ENCODE results near the gene FNBP1. TPM values are rescaled to one million over a fixed set of nuclear protein-coding genes. Genes with fewer than 3 reads are reported as not detected.

FNBP1 gene
- total and polyA plus RNA-seq, 2 of the 8 experiments (the other 6 are each of a cell fraction or from before 2014, with no cell fraction given), result 7.2 to 40.9 TPM

DNA sequence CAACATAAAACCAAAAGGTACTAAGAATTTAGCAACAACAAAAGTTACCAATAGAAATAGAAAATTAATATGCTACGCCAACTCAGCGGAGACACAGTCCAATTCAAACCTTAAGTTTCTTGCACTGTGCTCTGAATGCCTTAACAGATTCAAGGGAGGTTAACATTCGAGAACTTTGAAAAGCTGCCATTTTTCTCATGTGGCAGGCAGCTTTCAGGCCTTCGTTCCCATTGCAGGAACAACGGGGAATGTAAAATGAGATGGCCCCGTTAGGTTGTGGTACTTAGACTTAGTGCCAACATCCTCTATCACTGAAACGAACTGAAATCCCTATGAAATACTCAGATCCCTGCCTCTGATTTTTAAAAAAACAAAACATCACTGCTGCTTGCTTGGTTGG, 22.4 kb downstream of the FNBP1 start (continued):
- TF ChIP-seq, protein P1, sequence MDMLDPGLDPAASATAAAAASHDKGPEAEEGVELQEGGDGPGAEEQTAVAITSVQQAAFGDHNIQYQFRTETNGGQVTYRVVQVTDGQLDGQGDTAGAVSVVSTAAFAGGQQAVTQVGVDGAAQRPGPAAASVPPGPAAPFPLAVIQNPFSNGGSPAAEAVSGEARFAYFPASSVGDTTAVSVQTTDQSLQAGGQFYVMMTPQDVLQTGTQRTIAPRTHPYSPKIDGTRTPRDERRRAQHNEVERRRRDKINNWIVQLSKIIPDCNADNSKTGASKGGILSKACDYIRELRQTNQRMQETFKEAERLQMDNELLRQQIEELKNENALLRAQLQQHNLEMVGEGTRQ (IDR thresholded peaks at IDR 0.05; ENCODE audit: low read length), result no peak
- TF ChIP-seq SP1 (IDR thresholded peaks at IDR 0.05; ENCODE audit: low read depth, low read length) (no peak), CTBP2 (IDR thresholded peaks at IDR 0.05; ENCODE audit: borderline replicate concordance, insufficient read depth, insufficient read length, low read length) (no peak), SUZ12 (IDR thresholded peaks at IDR 0.05; ENCODE audit: low read length) (no peak), CHD2 (IDR thresholded peaks at IDR 0.05; ENCODE audit: low read length) (no peak), CBX5 (IDR thresholded peaks at IDR 0.05; ENCODE audit: low read depth, low read length) (no peak), CEBPB (IDR thresholded peaks at IDR 0.05; ENCODE audit: low read depth, low read length) (no peak), YY1 (IDR thresholded peaks at IDR 0.05; ENCODE audit: low read depth, low read length) (no peak)
- TF ChIP-seq, protein P2, sequence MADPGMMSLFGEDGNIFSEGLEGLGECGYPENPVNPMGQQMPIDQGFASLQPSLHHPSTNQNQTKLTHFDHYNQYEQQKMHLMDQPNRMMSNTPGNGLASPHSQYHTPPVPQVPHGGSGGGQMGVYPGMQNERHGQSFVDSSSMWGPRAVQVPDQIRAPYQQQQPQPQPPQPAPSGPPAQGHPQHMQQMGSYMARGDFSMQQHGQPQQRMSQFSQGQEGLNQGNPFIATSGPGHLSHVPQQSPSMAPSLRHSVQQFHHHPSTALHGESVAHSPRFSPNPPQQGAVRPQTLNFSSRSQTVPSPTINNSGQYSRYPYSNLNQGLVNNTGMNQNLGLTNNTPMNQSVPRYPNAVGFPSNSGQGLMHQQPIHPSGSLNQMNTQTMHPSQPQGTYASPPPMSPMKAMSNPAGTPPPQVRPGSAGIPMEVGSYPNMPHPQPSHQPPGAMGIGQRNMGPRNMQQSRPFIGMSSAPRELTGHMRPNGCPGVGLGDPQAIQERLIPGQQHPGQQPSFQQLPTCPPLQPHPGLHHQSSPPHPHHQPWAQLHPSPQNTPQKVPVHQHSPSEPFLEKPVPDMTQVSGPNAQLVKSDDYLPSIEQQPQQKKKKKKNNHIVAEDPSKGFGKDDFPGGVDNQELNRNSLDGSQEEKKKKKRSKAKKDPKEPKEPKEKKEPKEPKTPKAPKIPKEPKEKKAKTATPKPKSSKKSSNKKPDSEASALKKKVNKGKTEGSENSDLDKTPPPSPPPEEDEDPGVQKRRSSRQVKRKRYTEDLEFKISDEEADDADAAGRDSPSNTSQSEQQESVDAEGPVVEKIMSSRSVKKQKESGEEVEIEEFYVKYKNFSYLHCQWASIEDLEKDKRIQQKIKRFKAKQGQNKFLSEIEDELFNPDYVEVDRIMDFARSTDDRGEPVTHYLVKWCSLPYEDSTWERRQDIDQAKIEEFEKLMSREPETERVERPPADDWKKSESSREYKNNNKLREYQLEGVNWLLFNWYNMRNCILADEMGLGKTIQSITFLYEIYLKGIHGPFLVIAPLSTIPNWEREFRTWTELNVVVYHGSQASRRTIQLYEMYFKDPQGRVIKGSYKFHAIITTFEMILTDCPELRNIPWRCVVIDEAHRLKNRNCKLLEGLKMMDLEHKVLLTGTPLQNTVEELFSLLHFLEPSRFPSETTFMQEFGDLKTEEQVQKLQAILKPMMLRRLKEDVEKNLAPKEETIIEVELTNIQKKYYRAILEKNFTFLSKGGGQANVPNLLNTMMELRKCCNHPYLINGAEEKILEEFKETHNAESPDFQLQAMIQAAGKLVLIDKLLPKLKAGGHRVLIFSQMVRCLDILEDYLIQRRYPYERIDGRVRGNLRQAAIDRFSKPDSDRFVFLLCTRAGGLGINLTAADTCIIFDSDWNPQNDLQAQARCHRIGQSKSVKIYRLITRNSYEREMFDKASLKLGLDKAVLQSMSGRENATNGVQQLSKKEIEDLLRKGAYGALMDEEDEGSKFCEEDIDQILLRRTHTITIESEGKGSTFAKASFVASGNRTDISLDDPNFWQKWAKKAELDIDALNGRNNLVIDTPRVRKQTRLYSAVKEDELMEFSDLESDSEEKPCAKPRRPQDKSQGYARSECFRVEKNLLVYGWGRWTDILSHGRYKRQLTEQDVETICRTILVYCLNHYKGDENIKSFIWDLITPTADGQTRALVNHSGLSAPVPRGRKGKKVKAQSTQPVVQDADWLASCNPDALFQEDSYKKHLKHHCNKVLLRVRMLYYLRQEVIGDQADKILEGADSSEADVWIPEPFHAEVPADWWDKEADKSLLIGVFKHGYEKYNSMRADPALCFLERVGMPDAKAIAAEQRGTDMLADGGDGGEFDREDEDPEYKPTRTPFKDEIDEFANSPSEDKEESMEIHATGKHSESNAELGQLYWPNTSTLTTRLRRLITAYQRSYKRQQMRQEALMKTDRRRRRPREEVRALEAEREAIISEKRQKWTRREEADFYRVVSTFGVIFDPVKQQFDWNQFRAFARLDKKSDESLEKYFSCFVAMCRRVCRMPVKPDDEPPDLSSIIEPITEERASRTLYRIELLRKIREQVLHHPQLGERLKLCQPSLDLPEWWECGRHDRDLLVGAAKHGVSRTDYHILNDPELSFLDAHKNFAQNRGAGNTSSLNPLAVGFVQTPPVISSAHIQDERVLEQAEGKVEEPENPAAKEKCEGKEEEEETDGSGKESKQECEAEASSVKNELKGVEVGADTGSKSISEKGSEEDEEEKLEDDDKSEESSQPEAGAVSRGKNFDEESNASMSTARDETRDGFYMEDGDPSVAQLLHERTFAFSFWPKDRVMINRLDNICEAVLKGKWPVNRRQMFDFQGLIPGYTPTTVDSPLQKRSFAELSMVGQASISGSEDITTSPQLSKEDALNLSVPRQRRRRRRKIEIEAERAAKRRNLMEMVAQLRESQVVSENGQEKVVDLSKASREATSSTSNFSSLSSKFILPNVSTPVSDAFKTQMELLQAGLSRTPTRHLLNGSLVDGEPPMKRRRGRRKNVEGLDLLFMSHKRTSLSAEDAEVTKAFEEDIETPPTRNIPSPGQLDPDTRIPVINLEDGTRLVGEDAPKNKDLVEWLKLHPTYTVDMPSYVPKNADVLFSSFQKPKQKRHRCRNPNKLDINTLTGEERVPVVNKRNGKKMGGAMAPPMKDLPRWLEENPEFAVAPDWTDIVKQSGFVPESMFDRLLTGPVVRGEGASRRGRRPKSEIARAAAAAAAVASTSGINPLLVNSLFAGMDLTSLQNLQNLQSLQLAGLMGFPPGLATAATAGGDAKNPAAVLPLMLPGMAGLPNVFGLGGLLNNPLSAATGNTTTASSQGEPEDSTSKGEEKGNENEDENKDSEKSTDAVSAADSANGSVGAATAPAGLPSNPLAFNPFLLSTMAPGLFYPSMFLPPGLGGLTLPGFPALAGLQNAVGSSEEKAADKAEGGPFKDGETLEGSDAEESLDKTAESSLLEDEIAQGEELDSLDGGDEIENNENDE (IDR thresholded peaks at IDR 0.05; ENCODE audit: insufficient replicate concordance, low read length), result no peak
